HuH-7 (cell line): ENCODE results near the gene GATA2.
A peak's percentile ranks its signal among the peaks of the same experiment; 100 is the strongest.

Experiments used
- DNase-seq: peaks from one replicate; pipeline ENCODE4 v3.0.0; 2011; ENCODE audit warnings: low spot score

GATA2 gene

GRCh38 chr3:128455786-128456748 lies 36.9 kb downstream of the GATA2 start:
- no peak for DNase-seq

- DNase-seq: no peak
Measured at GRCh38 chr3:128455116-128455515, 37.9 kb downstream of the GATA2 start.

- DNase-seq: no peak
Measured at GRCh38 chr3:128454310-128454618, 38.7 kb downstream of the GATA2 start.

GRCh38 chr3:128453501-128454309 lies 39.3 kb downstream of the GATA2 start:
- no peak for DNase-seq

GRCh38 chr3:128452678-128453275 lies 40.2 kb downstream of the GATA2 start:
- no peak for DNase-seq

DNA sequence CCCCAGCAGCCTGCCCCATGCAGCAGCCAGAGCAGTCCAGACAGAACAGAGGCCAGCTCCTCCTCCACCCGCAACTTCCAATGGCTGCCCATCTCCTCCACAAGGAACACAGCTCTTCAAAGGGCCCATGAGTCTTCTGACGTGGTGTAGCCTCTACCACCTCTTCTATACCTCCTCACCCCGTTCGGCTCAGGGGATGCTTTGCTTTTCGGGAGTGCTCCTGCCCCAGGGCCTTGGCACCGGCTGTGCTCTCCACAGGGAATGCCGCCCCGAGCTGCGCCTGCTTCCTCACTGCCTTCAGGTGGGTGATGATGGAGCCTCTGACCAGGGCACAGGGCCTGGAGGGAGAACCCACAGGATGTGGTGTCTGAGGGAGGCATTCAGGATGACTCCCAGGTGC lies 40.9 kb downstream of the GATA2 start:
- DNase-seq: no peak

GRCh38 chr3:128449111-128449638 lies 43.8 kb downstream of the GATA2 start:
- no peak for DNase-seq

DNA sequence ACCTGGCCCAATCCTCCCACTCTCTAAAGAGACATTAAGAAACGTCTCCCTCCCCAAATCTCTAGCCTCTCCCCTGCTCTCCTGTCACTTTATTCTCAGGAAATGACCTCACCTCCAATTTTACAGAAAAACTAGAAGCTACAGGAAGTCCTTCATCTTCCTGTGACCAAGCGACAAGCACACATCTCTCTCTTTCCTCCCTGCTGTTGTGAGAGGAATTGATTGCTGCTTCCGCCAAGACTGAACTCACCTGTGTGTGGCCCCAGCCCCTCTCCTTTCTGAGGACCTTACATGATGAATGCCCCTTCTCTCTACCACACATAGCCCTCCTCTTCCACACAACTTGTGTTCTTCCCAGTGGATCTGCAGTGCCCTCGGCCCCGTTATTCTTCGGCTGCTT lies 44.5 kb downstream of the GATA2 start:
- DNase-seq: no peak

DNA sequence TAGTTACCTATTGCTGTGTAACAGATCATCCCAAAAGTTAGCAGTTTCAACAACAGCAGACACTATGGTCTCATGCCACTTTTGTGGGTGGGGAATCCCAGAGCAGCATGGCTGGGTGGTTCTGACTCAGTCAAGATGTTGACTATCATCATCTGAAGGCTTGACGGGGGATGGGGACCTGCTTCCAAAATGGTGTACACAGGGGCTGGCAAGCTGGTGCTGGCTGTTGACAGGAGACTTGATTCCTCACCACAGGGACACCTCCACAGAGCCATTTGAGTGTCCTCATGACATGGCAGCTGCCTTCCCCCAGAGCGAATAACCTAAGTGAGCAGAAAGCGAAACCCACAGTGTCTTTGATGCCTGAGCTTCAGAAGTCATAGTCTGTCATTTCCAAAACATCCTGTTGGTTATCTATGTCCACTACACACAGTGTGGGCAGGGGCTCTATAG lies 45.4 kb downstream of the GATA2 start:
- DNase-seq: no peak

DNA sequence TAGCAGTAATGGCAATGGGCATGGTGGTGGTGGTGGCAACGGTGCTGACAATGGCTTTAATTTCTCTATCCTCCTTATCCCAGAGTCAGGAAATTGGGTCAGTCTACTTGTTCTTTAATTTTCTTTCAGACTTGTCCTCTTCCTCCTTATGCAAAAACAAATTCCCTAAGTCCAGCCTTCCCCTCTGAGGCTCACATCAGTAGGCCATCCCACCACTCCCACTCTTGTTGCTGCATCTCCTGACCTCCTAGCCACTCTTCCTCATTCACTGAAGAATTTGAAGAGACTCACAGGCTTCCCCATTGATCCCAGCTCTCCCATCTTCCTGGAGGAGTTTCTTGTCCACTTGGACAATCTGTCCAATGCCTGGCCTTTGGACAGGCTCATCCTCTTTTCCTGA lies 46.2 kb downstream of the GATA2 start:
- DNase-seq: no peak

- DNase-seq: no peak
Measured at GRCh38 chr3:128445357-128445756, 47.6 kb downstream of the GATA2 start.

- DNase-seq: no peak
Measured at GRCh38 chr3:128443771-128444170, 49.2 kb downstream of the GATA2 start.

DNA sequence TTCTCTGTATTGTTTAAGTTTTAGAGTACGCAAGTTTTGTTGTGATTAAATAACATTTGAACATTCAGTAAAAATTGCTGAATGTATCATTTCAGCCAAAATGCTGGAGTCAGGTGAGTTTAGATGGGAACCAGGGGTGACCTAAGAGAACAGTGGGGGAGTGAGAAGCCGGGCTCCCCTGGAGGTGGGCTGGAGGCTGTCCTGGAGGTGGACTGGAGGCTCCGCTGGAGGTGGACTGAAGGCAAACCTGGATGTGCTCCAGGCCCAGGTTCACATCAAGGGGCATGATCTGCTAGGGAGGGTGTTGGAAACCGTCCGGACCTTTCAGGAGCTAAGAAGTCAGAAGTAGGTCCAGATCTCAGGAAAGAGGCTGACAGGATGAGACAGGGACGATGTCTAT lies 50.1 kb downstream of the GATA2 start:
- no peak for DNase-seq

DNA sequence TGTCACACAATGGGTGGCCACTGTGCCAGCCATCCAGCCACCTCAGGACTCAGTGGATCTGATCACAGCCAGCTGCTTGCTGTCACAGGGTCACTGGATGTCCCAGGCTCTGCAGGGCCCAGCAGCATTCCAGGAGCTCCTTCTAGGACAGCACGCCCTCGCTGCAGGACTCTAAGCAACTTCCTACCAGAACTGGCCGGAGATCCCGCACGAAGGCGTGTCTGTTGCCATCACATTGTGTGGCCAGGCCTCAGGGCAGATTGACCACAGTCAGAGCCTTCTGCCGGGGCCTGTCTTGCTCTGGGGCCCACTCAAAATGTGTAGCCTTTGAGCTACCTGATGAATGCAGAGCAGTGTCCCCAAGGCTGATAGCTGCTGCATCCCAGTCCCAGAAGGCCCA lies 50.9 kb downstream of the GATA2 start:
- no peak for DNase-seq

DNA sequence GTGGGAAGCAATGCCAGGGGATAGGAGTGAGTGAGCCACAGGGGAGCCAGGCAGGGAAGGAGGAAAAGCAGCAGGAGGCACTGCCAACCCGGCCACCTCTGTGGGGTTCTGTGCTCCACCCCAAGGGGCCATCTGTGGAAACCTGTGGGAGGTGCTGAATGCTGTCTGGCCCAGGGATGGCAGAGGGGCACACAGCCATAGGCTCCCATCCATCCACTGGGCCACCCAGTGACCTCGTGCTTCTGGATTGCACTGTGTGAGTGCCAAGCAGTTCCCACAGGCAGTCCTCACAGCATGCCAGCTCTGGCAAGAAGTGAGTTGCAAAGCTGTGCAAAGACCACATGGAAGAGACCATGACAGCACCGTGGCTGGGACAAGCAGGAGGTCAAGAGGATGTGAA lies 53.8 kb downstream of the GATA2 start:
- DNase-seq: no peak

DNA sequence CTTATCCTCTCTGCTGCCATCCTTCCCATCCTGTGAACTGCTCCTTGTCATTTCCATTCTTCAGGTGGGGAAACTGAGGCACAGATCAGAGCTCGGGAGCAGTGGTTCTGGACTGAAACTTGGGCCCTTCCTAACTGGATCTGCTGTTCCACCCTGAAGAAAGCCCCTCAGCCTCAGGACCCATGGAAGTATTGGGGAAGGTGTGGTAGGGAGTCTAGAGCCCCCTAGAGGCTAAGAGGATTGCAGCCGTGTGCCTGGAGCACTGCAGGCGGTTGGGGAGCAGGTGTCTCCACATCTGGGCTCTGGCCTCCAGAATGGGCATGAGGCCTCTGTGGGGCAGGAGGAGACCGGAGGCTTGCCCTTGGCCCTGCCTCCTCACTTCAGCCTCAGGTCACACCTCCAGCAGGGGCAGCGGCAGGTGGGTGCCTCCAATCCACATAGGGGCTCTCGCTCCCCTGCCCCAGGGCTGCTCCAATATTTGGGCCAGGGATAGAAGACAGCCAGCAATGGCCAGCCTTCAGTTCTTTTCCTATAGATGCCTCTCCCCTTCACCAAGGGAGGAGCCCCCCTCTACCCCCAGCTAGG lies 54.4 kb downstream of the GATA2 start:
- DNase-seq: peak; percentile 72

GRCh38 chr3:128436214-128436613 lies 56.8 kb downstream of the GATA2 start:
- no peak for DNase-seq

DNA sequence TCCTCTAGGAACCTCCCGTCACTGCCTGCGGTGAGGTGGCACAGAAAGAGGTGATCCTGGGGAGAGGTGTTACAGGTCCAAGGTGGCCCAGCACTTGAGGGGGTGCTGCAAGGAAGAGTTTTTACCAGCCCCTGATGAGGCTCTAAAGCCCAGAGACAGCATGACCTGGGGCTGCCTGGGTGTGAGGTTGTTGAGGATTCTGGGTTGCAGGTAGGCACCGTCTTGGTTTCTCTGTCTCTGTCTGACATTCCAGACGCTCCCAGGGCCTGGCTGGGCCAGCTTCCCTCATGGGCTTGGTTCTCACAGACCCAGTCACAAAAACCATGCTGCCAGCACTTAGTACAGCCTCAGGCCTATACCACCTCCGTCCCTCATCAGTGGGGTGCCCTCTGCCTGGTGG lies 57.4 kb downstream of the GATA2 start:
- DNase-seq: no peak

- DNase-seq: no peak
Measured at GRCh38 chr3:128435058-128435457, 57.9 kb downstream of the GATA2 start.

DNA sequence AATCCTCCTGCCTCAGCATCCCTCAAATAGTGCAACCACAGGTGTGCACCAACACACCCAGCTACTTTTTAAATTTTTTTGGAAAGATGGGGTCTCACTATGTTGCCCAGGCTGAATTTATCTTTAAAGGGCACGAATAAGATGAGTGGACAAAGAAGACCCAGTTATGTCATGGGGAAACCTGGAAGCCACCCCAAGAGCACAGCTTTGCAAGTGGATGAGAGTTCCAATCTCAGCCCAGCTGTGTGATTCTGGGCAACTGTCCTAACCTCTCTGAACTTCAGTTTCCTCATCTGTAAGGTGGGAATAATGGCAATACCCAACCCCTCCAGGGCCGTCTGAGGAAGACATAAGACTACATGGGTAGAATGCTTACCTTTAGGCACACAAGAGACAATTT lies 58.5 kb downstream of the GATA2 start:
- no peak for DNase-seq

DNA sequence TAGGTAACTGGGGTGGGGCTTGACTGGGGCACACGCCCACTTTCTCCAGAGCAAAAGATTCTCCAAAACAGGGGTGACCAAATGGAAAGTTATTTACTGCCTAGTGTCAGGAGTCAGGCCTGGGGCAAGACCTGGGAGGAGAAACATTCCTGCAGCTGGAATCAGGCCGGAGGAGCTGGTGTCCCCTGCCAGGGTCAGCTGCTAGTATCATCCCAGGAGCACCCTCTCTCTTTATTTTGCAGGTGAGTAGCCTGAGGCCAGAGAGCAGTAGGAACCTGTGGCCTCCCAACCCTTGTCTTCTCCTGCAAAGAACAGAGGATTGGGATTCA lies 59.2 kb downstream of the GATA2 start:
- DNase-seq: no peak
